ENCODE results near the gene SRSF2.
"Not testable (repeated sequence)": the region's sequence is repeated elsewhere in the genome, so short reads cannot be mapped to it uniquely, and the experiment has no call there.

The SRSF2 gene

DNA sequence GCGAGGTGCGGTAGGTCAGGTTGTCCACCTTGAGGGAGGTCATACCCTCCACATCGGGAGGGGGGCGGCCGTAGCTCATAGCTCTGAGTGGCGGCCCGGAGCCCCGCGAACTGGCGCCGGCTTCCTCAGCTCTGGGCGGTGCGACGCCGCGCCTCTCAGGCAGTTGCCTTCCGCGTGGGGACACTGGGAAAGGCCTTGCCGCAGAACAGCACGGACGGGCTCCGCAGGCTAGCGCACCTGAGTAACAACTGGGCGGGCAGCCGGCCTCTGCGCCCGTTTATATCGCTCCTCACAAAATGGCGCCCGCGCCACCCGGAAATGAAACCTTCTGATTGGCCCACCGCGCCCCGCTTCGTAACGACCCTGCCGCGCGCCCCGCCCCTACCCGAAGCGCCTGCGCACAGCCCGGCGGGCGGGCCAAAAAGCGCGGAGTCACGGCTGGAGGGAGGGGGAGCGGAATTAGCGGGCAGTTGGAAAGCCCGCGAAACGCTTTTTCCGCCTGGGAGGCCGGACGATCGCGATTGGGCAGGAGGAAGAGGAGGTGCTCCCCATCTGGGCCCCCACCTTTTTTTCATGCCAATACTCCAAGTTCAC lies at the start of gene SRSF2:
SRSF2 (minus strand) TSS at position 250 of the 594 bp plus-strand sequence; CDS start at position 79, 171 bp downstream.
- peak; percentile 95 to 96 for DNase-seq

DNA sequence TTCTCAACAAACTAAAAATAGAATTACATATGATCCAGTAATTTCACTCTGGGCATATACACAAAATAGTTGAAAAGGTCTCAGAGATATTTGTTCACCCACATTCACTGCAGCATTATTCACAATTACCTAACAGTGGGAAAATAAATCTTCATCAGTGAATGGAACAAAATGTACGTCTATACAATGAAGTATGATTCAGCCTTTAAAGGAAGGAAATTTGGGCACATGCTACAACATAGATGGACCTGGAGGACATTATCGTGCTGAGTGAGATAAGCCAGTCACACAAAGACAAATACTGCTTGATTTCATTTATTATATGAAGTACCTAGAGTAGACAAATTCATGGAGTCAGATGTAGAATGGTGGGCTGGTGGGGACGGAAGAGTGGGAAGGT lies 47.8 kb upstream of the SRSF2 start:
- DNase-seq, result no peak

GRCh38 chr17:76783146-76783545 lies 46.0 kb upstream of the SRSF2 start:
- DNase-seq, result no peak

- no peak for DNase-seq
Measured at GRCh38 chr17:76781056-76781982, 44.2 kb upstream of the SRSF2 start.

DNA sequence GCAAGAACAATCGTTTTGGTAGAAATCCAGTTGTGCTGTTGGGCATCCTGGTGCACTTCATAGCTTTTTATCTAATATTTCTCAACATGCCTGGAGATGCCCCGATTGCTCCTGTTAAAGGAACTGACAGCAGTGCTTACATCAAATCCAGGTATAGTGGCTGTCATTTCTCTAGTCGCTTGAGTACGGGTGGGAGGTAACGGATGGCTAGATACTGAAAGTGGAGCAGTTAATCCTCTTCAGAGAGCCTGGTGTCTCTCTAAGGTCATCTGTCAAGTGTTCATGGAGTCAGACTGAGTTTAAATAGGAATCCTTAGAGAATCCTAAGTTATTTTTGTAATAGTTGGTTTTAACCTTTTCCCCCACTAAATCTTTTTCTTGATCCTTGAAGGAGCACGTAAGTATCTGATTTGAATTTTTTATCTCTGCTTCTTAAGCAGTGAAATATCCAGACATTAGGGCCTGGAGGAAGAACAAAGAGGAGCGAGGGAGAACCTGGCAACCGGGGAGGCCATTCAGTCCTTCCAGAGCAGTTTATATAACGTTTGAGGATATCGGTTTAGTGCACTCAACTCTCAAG lies 38.0 kb upstream of the SRSF2 start:
- DNase-seq, result no peak

GRCh38 chr17:76772842-76773525 lies 35.9 kb upstream of the SRSF2 start:
- DNase-seq, result no peak

DNA sequence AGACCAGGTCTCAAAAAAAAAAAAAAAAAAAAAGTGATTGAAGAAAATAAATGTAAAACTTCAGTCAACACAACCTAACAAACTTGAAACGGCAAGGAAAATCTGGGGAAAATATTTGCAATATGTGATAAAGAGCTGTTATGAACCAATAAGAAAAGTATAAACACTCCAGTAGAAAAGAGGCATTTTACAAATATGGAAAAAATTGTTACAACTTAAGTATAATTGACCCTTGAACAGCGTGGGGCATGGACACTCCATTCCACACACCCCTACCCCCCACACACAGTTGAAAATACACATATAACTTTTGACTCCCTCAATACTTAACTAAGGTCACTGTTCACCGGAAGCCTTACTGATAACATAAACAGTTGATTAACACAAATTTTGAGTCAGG lies 21.4 kb upstream of the SRSF2 start:
- DNase-seq, result no peak

GRCh38 chr17:76757256-76757655 lies 20.1 kb upstream of the SRSF2 start:
- DNase-seq, result no peak

GRCh38 chr17:76755285-76755684 lies 18.2 kb upstream of the SRSF2 start:
- DNase-seq, result no peak

DNA sequence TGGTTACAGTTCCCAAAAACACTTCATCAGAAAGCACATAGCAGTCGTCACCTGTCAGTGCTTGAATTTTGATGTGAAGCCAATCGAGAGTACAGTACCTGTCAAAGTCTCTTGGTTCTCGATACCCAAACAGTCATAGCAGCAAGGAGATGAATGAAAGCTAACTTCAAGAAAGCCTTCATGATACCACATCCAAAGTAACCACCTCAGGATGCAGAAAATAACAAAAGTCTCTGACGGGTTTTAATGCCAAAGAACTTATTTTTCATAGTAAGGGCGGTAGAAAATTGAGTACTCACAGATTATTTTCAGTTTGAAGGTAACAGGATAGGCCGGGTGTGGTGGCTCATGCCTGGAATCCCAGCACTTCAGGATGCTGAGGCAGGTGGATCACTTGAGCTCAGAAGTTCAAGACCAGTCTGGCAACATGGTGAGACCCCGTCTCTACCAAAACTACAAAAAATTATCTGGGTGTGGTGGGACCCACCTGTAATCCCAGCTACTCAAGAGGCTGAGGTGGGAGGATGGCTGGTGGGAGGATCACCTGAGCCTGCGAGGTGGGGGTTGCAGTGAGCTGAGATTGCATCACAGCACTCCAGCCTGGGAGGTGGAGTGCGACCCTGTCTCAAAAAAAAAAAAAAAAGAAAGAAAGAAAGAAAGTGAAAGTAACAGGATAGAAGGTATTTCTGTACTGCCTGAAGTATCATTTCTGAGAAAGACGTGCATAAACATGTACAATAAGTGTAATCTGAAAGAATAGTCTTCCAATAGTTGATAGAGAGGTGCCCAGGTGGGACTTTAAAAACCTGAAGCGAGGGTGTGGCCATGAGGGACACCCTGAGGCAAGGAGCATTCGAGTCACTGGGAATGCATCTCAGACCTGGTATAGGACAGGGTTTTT lies 16.2 kb upstream of the SRSF2 start:
- DNase-seq, result no peak

DNA sequence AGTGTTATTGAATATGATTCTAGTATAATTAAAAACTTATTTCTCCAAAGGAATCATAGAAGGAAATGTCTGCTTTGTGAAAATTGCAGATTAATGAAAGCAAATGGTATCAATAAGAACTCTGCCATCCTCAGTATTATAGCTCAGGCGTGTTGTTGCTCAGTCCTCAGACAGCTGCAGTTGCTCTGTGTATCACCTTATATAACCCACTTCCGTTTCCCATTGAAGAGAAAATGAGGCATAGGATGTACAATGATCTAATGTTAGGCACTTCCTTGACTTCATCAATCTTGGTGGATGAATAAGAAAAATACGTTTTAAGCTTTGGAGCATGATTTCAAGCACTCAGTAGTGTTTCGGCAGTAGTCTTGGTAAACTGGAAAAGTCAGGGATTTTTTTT lies 14.9 kb upstream of the SRSF2 start:
- DNase-seq, result no peak

DNA sequence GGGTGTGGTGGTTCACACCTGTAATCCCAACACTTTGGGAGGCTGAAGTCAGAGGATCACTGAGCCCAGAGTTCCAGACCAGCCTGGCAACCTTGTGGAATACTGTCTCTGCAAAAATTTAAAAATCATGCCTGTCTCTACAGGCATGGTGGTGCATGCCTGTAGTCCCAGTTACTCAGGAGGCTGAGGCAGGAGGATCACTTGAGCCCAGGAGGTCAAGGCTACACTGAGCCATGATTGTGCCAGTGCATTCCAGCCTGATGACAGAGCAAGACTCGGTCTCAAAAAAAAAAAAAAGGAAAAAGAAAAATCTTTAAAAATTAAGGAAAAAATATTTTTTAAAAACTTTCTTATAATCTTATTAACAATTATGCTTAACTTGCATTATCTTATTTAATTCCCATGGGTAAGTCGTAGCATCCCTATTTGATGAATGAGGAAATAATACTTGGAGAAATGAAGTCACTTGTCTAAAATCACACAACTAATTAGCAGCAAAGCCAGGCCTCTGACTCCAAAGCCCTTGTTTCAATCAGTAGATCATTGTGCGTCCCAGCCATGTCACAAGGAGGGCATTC lies 14.4 kb upstream of the SRSF2 start:
- no peak for DNase-seq

DNA sequence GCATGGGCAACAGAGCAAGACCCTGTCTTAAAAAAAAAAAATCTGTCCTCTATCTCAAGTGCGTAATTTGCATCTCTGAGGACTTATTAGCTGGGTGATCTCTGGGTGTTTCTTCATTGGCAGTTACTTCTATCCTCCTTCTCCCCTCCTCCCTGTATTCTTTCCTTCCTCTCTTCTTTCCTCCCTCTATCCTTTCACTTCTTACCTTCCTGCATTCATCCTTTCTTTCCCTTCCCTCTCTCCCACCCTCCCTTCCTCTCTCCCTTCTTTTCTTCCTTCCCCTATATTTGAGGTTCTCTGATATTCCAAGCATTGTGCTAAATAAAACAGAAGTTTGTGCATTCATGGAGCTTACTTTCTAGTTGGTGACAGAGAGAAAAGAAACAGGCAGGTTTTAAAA lies 11.5 kb upstream of the SRSF2 start:
- no peak for DNase-seq

DNA sequence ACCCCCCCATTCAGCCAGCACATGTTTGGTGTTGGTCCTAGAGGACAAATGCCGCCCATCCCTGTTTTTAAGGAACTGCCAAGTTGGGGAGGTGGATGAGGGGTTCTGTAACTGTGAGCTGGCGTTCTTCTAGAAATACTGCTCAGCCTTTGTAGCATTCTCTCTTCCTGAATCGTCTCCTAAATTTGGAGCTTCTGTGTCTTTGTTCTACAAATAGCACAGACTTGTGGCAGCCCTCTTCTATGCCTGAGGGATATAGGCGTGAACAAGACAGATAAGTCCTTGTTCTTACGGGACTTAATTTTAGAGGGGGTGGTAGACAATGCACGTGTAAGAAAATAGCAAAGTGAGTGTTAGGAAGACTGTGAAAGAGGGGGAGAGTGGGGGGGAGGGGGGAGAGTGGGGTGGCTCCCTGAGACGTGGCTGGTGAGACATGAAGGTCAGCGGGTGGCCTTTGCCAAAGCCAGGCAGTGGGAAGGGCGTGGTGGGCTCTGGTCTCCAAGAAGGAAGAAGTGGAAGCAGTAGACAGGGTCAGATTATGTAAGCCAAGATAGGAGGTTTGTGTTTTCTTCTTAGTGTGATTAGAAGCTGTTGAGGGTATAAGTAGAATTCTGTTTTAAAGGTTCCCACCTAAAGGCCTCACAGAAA lies 10.7 kb upstream of the SRSF2 start:
- DNase-seq, result no peak

DNA sequence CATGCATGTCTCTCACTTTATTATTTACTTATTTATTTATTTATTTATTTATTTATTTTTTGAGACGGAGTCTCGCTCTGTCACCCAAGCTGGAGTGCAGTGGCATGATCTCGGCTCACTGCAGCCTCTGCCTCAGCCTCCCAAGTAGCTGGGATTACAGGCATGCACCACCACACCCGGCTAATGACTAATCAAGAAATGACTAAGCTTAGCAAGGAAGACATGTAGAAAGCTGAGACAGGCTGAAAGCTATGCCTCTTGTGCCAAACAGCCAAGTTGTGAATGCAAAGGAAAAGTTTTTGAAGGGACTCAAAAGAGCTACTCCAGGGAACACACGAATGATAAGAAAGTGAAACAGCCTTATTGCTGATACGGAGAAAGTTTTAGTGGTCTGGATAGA lies 8.7 kb upstream of the SRSF2 start:
- DNase-seq, result not testable (repeated sequence)

GRCh38 chr17:76744747-76745146 lies 7.6 kb upstream of the SRSF2 start:
- DNase-seq, result no peak

DNA sequence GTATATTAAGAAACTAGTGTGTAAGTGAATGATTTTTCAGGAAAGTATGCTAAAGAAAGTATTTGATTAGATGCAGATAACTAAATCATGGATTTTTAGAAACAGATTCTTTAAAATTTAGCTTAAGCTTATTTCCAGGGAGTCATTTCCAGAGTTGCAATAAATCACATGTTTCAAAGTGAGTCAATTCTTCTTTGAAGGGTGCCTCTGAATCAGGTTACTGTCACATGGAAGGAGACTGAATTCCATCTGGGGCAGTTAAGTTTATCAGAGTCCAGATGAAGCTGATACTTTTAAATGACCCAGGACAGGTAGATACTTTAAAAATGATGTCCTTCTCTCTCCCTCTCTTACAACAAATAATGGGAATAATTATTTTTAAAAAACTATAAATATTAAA lies 5.8 kb upstream of the SRSF2 start:
- DNase-seq, result no peak

- no peak for DNase-seq
Measured at GRCh38 chr17:76740329-76741118, 3.4 kb upstream of the SRSF2 start.

GRCh38 chr17:76739568-76740115 lies 2.5 kb upstream of the SRSF2 start:
- not testable (repeated sequence) for DNase-seq

DNA sequence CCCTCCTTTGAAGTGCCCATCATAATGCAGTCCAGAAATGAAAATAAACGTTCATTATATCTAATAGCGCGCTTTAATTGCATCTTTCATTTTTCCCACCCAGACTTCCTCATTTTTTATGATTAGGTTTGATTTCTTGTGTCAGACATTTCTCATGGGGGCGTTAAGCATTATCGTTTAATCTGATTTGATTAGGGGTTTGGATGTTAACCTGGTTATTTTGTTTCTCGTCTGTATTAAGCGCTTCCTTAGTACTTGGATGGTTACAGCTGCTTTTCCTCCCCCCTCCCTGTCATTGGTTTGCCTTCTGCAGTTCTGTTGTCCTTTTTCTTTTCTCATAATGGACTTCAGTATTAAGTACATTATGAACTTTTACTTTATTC lies 1.3 kb upstream of the SRSF2 start:
- no peak for DNase-seq

All from NCI-H187 (cell line).